ENCODE results near the gene TGM6.

TGM6 gene

GRCh38 chr20:2380601-2381000, at the start of gene TGM6:
Gene TGM6, plus strand, starts transcription at chr20:2380901. Its CDS starts 68 bp downstream, at chr20:2380969.
- DNase-seq (ENCODE audit: low read depth): no peak
- no peak for TF ChIP-seq CTCF (conservative IDR thresholded peaks at IDR 0.05; ENCODE audit: low read depth, low read length)
- no peak within 1 kb of the TSS for H3K4me3 ChIP-seq (ENCODE audit: low read depth, low read length)

GRCh38 chr20:2331106-2331505, 49.6 kb upstream of the TGM6 start:
- TF ChIP-seq CTCF (conservative IDR thresholded peaks at IDR 0.05; ENCODE audit: low read depth, low read length): no peak
- no peak overlapping the region for H3K4me3 ChIP-seq (ENCODE audit: low read depth, low read length)
- no peak for DNase-seq (ENCODE audit: low read depth)

DNA sequence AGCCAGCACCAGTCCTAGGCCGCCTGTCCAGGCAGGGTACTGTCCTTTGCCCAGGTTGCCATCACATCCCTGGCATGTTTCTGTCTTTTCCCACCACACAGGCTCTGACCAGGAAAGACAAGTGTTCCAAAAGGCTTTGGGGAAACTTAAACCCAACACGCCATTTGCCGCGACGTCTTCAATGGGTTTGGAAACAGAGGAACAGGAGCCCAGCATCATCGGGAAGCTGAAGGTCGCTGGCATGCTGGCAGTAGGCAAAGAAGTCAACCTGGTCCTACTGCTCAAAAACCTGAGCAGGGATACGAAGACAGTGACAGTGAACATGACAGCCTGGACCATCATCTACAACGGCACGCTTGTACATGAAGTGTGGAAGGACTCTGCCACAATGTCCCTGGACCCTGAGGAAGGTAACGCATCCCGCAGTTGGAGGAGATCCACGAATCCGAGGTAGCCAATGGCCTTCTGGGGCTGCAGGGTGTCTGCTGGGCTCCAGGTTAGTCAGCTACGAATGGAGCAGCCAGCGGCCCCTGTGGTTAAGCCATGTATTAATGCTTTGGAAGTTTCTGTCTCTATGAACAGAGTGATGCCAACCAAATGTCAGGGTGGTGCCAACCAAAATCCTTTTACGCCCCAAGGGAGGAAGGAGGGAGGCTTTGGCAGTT, 48.7 kb upstream of the TGM6 start:
- DNase-seq (ENCODE audit: low read depth): no peak
- no peak overlapping the region for H3K4me3 ChIP-seq (ENCODE audit: low read depth, low read length)
- no peak for TF ChIP-seq CTCF (conservative IDR thresholded peaks at IDR 0.05; ENCODE audit: low read depth, low read length)

- no peak for DNase-seq (ENCODE audit: low read depth)
- no peak for TF ChIP-seq CTCF (conservative IDR thresholded peaks at IDR 0.05; ENCODE audit: low read depth, low read length)
- no peak overlapping the region for H3K4me3 ChIP-seq (ENCODE audit: low read depth, low read length)
Measured at GRCh38 chr20:2332711-2333110, 48.0 kb upstream of the TGM6 start.

DNA sequence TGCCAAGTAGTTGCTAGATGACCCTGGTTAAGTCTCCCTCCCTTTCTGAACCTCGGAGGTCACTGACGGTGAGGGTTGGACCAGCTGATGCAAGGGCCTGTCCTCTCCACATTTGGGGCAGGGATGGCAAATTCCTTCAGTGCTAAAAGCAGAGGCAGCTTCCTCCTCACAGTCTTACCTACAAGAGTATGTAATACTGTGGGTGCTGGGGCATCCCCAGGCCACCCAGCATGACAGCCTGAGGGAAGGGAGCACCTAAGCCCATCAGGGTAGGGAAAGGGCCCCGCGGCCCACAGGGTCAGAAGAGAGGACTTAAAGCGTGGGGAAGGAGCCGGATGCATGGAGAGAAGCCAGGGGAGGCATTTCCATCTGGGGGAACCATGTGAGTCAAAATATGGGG, 46.9 kb upstream of the TGM6 start:
- no peak overlapping the region for H3K4me3 ChIP-seq (ENCODE audit: low read depth, low read length)
- no peak for DNase-seq (ENCODE audit: low read depth)
- no peak for TF ChIP-seq CTCF (conservative IDR thresholded peaks at IDR 0.05; ENCODE audit: low read depth, low read length)

- DNase-seq (ENCODE audit: low read depth): no peak
- no peak overlapping the region for H3K4me3 ChIP-seq (ENCODE audit: low read depth, low read length)
- TF ChIP-seq CTCF (conservative IDR thresholded peaks at IDR 0.05; ENCODE audit: low read depth, low read length): no peak
Measured at GRCh38 chr20:2335096-2335870, 45.4 kb upstream of the TGM6 start.

GRCh38 chr20:2336471-2336870, 44.2 kb upstream of the TGM6 start:
- no peak for TF ChIP-seq CTCF (conservative IDR thresholded peaks at IDR 0.05; ENCODE audit: low read depth, low read length)
- no peak for DNase-seq (ENCODE audit: low read depth)

More at GRCh38 chr20:2336471-2336870, 44.2 kb upstream of the TGM6 start:
- H3K4me3 ChIP-seq (ENCODE audit: low read depth, low read length): no peak overlapping the region

All from choroid plexus epithelial cell (primary cell).